GM19395 (cell line): Measurements from ENCODE around the gene PDGFC.
"Not testable (repeated sequence)": the region's sequence is repeated elsewhere in the genome, so short reads cannot be mapped to it uniquely, and the experiment has no call there.

Experiments
- ATAC-seq: cut with Tn5 transposase; IDR thresholded peaks from one replicate; pipeline ENCODE4 v1.9.1; 2021; ENCODE audit warnings: mild to moderate bottlenecking, moderate library complexity; ENCODE audit not compliant: unreplicated experiment

PDGFC gene

DNA sequence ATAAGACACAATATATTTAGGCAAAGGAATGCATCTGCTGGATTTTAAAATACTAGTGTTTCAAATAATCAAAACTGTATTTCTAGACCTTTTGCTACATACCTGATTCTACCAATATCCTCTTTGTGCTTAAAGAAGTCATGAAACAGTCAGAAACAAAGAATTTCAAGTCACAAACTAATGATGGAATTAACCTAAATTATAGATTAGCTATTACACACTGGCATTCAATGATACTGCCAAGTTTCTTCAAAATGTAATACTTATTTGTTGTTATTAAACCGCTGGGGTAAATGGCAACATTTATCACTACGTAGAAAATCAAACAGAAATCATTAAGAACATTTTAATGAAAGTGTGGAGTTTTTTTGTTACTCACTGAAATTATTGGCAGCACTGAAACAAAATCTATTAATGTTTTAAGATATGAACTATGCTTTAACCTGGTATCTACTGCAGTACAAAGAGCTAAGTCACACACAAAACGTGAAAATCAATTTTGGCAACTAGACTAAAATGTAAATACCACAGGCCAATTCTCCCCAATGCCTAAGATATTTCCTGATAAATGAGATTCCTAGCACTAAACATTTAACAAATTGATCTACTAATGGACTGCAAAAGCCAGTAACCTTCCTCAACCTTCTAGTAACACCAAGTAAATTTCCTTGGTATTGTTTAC is 19.4 kb downstream of the PDGFC start:
- ATAC-seq = no peak

GRCh38 chr4:156950948-156951347 is 20.7 kb downstream of the PDGFC start:
- no peak for ATAC-seq

DNA sequence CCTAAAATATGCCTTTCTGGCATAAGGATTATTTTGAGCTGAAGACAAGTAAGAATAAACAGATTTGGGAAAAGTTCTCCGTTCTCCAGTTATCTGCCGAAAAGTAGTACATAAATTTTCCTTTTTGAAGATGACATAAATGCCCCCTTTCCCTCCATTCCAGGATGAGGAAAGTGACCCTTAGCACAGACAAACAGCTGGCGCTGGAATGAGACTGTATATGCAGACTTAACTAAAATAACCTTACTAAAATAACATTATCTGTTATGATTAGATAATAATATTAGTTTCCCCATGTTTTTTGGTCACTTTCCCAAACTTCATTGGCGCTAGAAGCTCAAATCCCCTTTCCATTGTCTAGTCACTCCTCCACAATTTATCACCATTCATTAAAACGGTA is 21.5 kb downstream of the PDGFC start:
- no peak for ATAC-seq

- no peak for ATAC-seq
These were observed 22.2 kb downstream of the PDGFC start for GRCh38 chr4:156949373-156949814.

- no peak for ATAC-seq
These were observed 22.9 kb downstream of the PDGFC start for GRCh38 chr4:156948738-156949137.

- ATAC-seq = no peak
These were observed 23.5 kb downstream of the PDGFC start for GRCh38 chr4:156948133-156948532.

GRCh38 chr4:156946516-156947424 is 24.8 kb downstream of the PDGFC start:
- ATAC-seq = no peak

DNA sequence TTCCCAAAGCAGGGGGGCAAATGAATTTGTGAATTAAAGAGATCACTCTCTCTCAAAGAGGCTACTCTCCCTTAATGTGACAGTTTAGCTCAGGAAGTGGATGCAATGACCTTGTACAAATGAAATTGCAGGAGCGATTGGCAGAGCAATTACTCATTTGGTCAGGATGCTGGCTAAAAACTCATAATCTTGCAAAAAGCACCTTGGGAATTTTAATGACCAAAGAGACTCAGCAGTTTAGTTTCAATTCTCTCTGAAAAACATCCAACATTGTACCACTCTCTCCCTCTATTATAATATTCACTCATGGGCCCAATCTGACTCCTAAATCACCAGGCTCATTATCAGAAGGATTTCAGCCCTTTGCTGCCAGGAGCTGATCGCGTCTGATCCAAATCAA is 26.1 kb downstream of the PDGFC start:
- ATAC-seq = no peak

DNA sequence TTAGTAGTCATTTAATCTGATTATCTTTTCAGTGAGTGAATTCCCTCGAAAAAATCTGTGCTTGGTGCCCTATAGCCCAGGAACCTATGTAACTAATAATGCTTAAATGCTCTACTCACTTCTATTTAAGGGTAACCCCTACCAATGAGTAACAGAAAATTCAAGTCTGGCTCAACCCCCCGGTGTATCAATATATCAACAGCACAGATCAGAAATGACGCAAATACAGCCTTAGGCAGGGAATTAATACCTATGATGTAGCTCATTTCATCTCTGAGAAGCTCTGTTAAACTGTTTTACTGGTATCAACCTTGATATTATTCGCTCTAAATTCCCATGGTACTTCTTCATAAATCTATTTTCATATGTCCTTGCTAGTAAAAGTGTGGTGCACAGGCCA is 28.6 kb downstream of the PDGFC start:
- no peak for ATAC-seq

GRCh38 chr4:156941940-156942548 is 29.6 kb downstream of the PDGFC start:
- no peak for ATAC-seq

- no peak for ATAC-seq
These were observed 31.8 kb downstream of the PDGFC start for GRCh38 chr4:156939801-156940200.

DNA sequence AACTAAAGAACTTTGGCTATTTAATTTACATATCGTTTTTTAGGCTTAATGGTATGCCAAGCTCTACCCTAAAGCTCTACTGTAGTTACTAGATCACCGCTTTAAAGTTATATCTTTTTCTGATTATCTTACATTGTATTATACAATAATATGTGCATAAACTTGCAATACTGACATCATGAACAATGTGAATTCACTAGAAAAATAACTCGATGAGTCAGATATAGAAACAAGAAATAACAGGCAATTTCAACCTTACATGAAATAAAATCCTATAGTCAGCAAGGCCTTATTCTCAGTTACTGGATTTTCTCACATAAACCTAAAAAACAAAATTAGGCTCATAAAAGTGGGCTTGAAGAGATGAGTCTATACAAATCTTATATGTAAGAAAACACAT is 32.5 kb downstream of the PDGFC start:
- no peak for ATAC-seq

GRCh38 chr4:156934259-156934635 is 37.4 kb downstream of the PDGFC start:
- ATAC-seq = no peak

DNA sequence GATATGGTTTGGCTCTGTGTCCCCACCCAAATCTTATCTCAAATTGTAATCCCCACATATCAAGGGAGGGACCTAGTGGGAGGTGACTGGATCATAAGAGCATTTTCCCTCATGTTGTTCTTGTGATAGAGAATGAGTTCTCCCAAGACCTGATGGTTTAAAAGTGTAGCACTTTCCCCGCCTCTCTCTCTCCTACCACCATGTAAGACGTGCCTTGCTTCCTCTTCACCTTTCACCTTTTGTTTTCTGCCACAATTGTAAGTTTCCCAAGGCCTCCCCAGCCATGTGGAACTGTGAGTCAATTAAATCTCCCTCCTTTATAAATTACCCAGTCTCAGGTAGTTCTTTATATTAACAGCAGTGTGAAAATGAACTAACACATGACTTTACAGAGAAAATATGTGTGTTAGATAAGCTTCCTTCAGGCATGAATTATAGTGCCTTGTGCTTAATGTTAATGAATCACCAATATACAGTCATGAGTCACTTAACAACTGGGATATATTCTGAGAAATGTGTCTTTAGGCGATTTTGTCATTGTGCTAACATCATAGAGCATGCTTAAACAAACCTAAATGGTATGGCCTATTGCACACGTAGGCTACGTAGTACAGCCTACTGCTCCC is 37.9 kb downstream of the PDGFC start:
- ATAC-seq = no peak

DNA sequence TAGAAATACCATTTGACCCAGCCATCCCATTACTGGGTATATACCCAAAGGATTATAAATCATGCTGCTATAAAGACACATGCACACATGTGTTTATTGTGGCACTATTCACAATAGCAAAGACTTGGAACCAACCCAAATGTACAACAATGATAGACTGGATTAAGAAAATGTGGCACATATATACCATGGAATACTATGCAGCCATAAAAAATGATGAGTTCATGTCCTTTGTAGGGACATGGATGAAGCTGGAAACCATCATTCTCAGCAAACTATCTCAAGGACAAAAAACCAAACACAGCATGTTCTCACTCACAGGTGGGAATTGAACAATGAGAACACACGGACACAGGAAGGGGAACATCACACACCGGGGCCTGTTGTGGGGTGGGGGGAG is 39.2 kb downstream of the PDGFC start:
- ATAC-seq = not testable (repeated sequence)

DNA sequence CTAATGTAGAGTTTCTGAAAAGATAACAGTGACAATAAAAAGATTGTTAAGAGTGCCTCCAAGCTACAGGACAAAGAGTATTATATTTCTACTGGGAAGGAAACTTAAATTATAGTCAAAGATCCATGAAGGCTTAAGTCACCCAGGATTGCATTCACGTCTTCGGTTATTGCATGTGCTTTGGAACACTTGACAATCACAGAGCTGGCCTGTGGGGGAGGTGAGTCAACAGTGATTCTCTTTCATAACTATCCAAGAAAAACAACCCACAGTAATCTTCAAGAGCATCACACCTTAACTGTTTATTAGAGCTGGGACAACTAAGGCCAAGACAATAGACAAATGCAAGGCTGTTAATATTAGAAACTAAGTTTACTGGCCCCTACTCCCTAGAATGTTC is 40.3 kb downstream of the PDGFC start:
- ATAC-seq = no peak

DNA sequence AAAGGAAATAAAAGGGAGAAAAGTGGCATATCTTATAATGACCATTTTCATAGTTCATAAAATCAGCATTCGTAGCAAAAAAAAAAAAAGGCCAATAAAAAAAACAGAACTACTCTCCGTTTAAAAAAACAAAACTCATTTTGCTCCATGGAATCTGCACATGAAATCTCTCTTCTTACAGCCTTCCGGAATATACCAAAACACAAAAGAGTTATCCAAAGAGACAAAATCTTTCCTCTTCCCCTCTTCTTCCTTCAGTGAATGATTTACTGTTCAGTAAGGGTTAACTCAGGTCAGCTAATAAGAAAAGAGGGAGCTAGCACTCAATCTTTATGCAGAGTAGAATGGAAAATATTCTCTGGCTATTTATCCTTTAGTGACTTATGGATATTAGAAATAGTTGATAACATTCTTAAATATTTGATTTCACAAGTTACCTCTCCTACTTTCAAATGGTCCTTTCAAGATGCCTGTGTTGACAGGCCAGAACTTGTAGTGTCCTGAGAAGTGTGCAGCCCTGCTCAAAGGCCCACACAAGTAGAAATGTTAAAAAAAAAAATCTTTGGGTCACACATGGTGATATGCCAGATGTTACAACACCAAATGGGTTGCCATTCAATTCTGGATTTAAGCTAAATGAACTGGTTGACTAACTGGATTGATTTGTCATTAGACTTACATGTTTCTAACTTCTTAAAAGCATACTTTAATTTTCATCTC is 42.1 kb downstream of the PDGFC start:
- no peak for ATAC-seq

DNA sequence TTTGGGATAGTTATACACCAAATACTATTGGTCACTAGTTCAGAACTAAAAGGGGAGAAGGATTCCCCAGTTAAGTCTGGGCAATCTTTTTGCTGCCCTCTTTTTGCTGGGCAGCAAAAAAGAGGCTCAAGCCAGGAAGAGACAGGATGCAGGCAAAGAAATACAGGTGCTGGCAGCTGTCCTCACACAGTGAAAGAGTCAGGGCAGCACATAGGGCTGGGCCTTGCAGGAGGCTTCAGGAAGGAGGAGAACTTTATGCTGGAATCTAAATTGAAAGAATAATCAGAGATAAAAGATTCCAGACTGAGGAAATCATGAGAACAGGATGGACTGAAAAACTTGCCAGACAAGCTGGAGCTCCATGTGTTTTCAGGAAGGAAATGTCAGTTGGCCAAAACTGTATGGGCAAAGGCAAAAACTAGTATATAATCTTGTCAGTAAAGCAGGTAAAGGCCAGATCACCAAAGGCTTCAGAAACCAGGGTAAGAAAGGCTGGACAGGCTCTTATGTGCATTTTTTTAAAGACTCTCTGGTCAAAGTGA is 46.8 kb downstream of the PDGFC start:
- no peak for ATAC-seq

DNA sequence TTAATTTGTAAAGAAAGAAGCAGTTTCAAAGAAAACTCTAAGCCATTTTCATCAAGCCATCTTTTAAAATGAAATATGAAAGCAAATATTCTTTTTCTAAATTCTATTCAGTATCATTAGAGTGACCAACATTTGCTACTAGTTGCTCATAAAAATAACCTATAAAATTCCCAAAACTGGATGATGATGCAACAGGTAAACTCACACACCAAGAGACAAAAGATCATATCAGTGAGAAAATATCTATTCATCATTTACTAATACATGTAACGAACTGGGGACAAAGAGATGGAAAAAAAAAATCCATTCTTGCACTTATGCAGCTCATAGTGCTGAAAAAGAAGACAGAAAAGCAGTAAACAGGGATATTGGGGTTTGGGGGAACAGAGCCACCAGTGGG is 48.1 kb downstream of the PDGFC start:
- no peak for ATAC-seq

- no peak for ATAC-seq
These were observed 56.4 kb downstream of the PDGFC start for GRCh38 chr4:156915221-156915620.
